Activated T-cell treated with anti-CD3 and anti-CD28 coated beads, Interleukin-2, amount 50 U/mL, for 4 hours (primary cell): ENCODE data around the gene HLCS. TPM values are rescaled to one million over a fixed set of nuclear protein-coding genes. Genes with fewer than 3 reads are reported as not detected.
A peak's percentile ranks its signal among the peaks of the same experiment; 100 is the strongest.

ENCODE experiments used
- ATAC-seq, 2 donors: fragments of 200-7000 bp; cut with Tn5 transposase; one replicate each; pipeline ENCODE4 v1.10.0; 2021
- DNase-seq: peaks from one replicate; pipeline ENCODE4 v3.0.0-alpha.2; 2020
- H3K27me3 Mint-ChIP-seq: one replicate; pipeline ENCODE4 v1.8.0; 2021; ENCODE audit warnings: low read depth, mixed read lengths
- H3K36me3 Mint-ChIP-seq: one replicate; pipeline ENCODE4 v1.8.0; 2022; ENCODE audit warnings: mixed read lengths; ENCODE audit not compliant: insufficient read depth
- H3K4me1 Mint-ChIP-seq: one replicate; pipeline ENCODE4 v1.8.0; 2021; ENCODE audit warnings: low read depth, mixed read lengths
- H3K4me3 Mint-ChIP-seq: one replicate; pipeline ENCODE4 v1.8.0; 2021; ENCODE audit warnings: mild to moderate bottlenecking, moderate library complexity, mixed read lengths
- H3K9me3 Mint-ChIP-seq: one replicate; pipeline ENCODE4 v1.8.0; 2021; ENCODE audit warnings: mixed read lengths
- total RNA-seq, 3 donors: library from RNA; stranded (reverse); gene quantifications; one replicate each; pipeline ENCODE4 v1.2.1, GENCODE V29; 2021

The HLCS gene
- total RNA-seq, 3 donors from 2014 or later: 7.1 to 8.6 (median 8.3) TPM

DNA sequence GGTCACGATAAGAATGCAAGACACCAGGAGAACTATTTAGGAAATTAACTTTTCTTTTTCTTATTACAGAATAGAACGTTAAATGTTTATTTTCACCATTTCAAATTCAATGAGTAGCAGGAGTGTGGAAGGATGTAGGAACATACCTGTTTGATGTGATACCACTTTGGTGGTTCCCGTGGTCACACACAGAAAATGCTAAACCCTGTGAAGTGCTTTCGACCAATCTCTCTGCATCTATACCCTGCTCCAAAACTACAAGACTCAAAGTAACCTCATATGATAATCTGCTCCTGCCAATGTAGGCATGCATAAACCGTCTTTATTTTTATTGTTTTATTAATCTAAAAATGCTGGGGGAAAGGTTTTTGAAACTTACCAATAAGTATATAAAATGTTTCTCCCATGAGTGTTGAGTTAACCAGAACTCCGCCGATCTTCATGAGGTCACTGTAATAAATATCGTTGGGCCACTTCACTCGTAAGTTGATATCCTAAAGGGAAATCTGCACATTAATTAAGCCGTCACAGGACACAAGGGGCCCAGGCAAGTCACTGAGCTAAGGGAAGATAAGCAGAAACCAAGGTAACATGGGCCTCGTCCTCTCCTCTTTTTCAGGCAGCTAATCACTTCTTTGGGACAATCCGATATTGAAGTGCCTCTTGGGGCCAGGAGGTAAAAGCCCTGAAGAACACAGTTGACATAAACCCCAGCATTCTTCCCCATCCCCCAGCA lies 207.0 kb downstream of the HLCS start:
- no peak for ATAC-seq
- Mint-ChIP-seq H3K36me3 (peaks cover 29% of the 10 kb centered on the region), H3K4me3 (no peak overlapping the region), H3K4me1 (no peaks in the 10 kb centered on the region), H3K27me3 (no peaks in the 10 kb centered on the region), H3K9me3 (no peaks in the 10 kb centered on the region)
- no peak for DNase-seq

DNA sequence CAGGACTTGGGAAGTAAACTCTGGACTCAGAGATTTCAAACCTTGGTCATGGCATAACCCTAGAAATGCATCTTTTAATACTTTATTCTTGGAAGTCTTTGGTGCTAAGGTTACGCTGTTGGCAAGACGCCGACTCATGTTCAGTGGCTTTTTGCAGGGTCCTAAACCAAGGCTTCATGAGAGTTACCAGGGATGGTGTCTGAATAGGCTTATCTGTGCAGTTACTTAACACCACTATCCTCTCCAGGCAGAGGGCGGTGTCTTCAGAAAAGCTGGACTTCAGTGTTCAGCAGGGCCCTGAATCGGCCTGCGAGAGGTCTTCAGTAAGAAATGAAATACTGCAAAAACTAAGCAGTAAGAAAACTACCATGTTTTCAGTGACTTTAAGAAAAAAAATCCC lies 209.3 kb downstream of the HLCS start:
- no peak for ATAC-seq
- Mint-ChIP-seq H3K27me3 (no peaks in the 10 kb centered on the region), H3K4me1 (no peaks in the 10 kb centered on the region), H3K4me3 (no peak overlapping the region), H3K9me3 (no peaks in the 10 kb centered on the region), H3K36me3 (peaks cover 39% of the 10 kb centered on the region)
- DNase-seq: no peak

DNA sequence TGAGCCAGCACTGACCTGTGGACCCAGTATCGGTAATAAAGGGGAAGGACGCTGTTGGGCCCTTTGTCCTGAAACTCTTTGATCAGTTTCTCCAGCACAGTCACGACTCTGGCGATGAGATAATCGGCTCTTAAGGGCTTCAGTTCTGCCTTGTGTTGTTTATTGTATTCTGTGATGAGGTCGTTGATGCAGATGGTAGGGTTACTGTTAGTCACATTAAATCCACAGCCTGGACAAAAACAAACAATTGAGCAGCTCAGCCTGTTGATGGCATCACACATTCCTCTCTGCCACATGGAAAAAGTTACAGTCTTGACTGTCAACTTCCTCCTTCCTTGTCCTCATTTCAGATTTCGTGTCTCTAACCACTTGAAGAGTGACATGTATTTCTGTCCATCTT lies 209.9 kb downstream of the HLCS start:
- Mint-ChIP-seq H3K36me3 (peaks cover 42% of the 10 kb centered on the region), H3K4me1 (no peaks in the 10 kb centered on the region), H3K4me3 (no peak overlapping the region), H3K9me3 (no peaks in the 10 kb centered on the region), H3K27me3 (no peaks in the 10 kb centered on the region)
- no peak for DNase-seq
- no peak for ATAC-seq

DNA sequence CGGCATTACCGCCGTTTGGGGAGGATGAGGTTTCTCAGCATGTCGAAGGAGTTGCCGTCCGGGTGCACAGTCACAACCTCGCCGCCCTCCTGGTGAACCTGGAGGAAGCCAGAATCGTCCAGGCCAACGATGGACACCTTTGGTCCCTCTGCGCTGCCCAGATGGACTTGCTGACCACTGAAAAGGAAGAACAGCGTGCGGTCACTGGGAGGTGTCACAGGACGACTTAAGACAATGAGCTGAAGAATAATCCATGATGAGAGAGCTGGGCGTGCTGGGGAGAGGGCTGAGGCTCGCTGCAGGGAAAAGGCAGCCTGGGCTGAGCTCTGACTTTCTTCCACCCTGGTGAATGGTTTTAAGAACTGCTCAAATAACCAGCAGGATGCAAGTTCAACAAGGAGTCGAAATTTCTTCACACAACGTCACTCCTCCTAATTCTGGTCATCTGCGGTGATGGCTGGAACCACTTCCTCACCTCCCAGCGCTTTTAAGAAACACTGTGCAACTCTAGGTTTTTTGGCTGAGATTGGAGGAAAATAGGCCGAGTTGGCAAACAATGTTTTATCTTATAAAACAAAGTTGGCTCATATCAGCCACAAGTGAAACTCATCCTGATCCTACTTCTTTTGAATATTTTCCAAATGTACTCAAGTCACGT lies 212.1 kb downstream of the HLCS start:
- peaks cover 52% of the 10 kb centered on the region for H3K36me3 Mint-ChIP-seq

DNA sequence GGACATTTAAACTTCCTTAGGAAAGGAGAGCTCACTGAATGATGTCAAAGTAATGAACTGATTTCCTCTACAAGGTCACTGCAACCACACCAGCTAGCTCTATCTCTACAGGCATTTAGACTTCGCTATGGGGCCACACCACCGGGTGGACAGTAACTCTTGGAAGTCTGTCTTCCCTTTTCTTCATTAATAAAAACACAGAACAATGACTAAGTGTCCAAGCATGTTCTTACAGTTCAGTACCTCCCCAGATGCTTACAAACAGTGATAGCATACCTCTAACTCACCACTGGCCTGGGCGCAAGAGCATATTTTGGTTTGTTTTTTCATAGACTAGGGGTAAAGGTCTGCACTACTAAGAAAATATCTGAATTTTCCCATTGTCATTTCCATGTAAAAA lies 212.9 kb downstream of the HLCS start:
- ATAC-seq (no peak), DNase-seq (no peak)
- no peak overlapping the region for H3K4me3 Mint-ChIP-seq
- H3K36me3 Mint-ChIP-seq: peaks cover 55% of the 10 kb centered on the region
- no peaks in the 10 kb centered on the region for H3K9me3 Mint-ChIP-seq
- peaks cover 14% of the 10 kb centered on the region for H3K27me3 Mint-ChIP-seq
- peaks cover 5% of the 10 kb centered on the region for H3K4me1 Mint-ChIP-seq

More for the DNA sequence above, 212.1 kb downstream of the HLCS start:
- no peaks in the 10 kb centered on the region for H3K4me1 Mint-ChIP-seq
- no peaks in the 10 kb centered on the region for H3K9me3 Mint-ChIP-seq
- H3K27me3 Mint-ChIP-seq: peaks cover 7% of the 10 kb centered on the region
- ATAC-seq (no peak), DNase-seq (no peak)
- H3K4me3 Mint-ChIP-seq: no peak overlapping the region

DNA sequence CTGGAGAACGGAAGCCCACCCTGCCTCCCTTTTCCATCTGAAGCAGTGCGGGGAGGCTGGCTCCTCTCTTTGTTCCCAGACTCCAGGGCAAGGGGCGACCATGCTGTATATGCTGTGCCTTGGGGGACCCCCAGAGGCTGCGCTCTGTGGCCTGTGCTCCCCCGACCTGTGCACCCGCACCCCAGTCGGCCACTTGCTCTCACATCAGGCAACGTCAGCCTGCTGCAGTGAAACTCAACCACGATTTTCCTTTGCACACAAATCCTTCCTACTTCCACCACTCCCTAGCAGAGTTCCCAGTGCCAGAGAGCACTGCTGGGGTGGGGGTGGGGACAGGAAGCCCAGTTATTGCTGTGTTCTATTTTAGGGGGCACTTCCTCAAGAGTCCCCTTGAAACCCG lies 215.1 kb downstream of the HLCS start:
- no peak for ATAC-seq
- peaks cover 28% of the 10 kb centered on the region for H3K27me3 Mint-ChIP-seq
- no peak overlapping the region for H3K4me3 Mint-ChIP-seq
- peaks cover 18% of the 10 kb centered on the region for H3K4me1 Mint-ChIP-seq
- no peaks in the 10 kb centered on the region for H3K9me3 Mint-ChIP-seq
- peaks cover 50% of the 10 kb centered on the region for H3K36me3 Mint-ChIP-seq
- no peak for DNase-seq

DNA sequence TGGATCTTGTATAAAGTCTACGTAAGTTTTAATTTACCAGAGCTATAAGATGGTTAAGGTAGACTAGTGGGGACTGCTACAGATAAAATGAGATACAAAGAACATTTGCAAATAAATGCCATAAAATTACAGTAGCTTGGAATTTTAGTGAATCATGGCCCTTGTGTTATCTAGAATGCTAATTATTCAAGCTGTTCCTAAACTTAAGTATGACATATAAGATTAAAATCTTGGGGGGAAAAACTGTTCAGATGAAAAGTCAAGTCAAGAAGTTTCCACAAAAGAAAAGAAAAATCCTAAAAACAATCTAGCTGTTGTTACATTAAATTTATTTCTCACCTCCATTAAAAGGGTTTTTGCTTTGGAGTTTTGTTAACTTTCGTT lies 215.9 kb downstream of the HLCS start:
- no peak overlapping the region for H3K4me3 Mint-ChIP-seq
- ATAC-seq (no peak), DNase-seq (no peak)
- H3K27me3 Mint-ChIP-seq: peaks cover 30% of the 10 kb centered on the region
- H3K9me3 Mint-ChIP-seq: no peaks in the 10 kb centered on the region
- peaks cover 18% of the 10 kb centered on the region for H3K4me1 Mint-ChIP-seq
- peaks cover 46% of the 10 kb centered on the region for H3K36me3 Mint-ChIP-seq

DNA sequence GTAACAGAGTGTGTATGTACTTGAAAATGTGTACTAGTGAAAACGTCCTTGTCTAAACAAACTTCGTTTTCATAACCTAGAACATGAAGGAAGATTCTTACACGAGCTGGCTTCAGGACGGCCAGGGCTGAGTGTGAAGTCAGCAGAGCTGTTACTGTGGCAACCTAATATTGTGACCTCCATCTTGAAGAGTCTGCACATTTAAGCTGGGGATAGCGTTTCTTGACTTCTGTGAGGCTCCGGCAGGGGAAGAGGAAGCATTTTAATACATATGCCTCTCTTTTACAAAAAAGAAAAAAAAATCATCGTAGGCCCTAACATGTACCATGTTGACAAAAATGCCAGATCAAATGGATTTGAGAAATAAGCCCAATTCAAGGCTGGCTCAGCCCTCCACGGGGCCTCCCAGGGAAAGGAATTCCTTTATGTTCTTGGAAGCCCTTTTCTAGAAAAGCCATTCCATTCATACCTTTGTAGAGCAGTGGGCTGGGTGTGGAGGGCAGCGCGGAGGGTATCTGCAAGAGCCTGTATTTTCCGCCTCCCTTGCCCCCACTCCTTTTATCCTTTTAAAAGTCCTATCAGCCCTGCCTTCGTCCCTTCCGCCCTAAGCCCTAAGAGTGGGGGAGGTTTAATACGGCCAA lies 216.4 kb downstream of the HLCS start:
- peaks cover 43% of the 10 kb centered on the region for H3K36me3 Mint-ChIP-seq
- ATAC-seq (no peak), DNase-seq (no peak)
- H3K9me3 Mint-ChIP-seq: no peaks in the 10 kb centered on the region
- H3K4me3 Mint-ChIP-seq: no peak overlapping the region
- H3K27me3 Mint-ChIP-seq: peaks cover 32% of the 10 kb centered on the region
- peaks cover 18% of the 10 kb centered on the region for H3K4me1 Mint-ChIP-seq

DNA sequence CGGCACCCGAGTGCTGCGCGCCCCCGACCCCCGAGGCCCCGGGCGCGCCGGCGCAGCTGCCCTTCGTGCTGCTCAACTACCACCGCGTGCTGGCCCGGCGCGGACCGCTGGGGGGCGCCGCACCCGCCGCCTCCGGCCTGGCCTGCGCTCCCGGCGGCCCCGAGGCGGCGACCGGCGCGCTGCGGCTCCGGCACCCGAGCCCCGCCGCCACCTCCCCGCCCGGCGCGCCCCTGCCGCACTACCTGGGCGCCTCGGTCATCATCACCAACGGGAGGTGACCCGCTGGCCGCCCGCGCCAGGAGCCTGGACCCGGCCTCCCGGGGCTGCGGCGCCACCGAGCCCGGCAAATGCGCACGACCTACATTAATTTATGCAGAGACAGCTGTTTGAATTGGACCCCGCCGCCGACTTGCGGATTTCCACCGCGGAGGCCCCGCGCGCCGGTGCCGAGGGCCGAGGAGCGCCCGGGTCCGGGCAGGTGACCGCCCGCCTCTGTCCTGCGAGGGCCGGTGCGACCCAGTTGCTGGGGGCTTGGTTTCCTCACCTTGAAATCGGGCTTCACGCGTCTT lies 218.6 kb downstream of the HLCS start:
- H3K27me3 Mint-ChIP-seq: peaks cover 44% of the 10 kb centered on the region
- peaks cover 18% of the 10 kb centered on the region for H3K4me1 Mint-ChIP-seq
- H3K36me3 Mint-ChIP-seq: peaks cover 25% of the 10 kb centered on the region

DNA sequence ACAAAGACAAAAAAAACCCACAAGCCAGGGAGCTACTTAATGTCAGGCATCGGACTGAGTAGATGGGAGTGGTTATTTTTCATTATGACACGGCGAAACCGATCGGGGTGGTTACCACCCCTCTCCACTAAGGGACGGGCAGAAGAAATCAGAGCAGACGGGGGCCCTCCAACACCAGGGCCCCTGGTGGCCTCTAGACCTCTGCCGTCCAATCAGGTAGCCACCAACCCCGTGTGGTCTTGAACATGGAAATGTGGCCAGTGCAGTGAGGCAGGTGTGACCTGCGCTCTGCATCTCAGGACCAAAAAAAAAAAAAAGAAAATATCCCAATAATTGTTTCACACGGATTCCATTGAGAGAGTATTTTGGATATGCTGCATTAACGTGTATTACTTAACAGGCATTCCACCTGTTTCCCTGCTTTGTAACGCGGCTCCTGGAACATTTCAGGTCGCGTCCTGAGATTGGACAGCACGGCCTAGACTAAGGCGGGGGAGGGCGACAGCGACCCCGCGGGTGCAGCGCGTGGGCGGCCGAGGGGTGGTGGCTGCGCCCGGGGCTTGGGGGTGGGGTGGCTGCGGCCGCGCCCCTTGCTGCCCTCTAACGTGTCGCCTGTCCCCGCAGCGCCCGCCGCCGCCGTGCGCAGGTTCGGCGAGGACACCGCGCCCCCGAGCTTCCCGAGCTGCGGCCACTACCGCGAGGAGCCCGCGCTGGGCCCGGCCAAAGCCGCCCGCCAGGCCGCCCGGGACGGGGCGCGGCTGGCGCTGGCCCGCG lies 219.2 kb downstream of the HLCS start:
- peaks cover 46% of the 10 kb centered on the region for H3K27me3 Mint-ChIP-seq
- no peak for DNase-seq
- H3K4me3 Mint-ChIP-seq: peak overlapping the region; percentile 45

More for the DNA sequence above, 218.6 kb downstream of the HLCS start:
- DNase-seq (no peak), ATAC-seq (peak; percentile 78 to 87)
- Mint-ChIP-seq H3K9me3 (no peaks in the 10 kb centered on the region), H3K4me3 (peak overlapping the region; percentile 51)

DNA sequence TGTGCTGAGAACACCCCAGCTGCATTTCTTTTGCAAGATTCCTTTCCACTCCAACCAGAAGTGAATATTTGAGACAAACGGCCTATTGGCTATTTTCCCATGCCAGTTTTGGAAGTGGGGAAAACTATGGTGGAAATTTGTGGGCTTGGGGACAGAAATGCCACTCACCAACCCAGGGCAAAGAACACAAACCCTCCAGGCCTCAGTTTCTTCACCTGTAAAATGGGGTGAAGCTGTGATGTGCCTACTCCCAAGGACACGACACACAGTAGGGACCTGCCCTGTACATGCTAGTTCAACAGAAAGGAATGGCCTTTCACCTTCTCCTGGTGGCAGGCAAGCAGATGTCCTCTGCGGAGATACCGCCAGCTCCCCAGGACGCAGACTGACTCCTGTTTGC lies 221.0 kb downstream of the HLCS start:
- Mint-ChIP-seq H3K9me3 (no peaks in the 10 kb centered on the region), H3K36me3 (peaks cover 13% of the 10 kb centered on the region), H3K27me3 (peaks cover 46% of the 10 kb centered on the region), H3K4me3 (no peak overlapping the region), H3K4me1 (peaks cover 18% of the 10 kb centered on the region)
- DNase-seq (no peak), ATAC-seq (no peak)

More for the DNA sequence above, 219.2 kb downstream of the HLCS start:
- Mint-ChIP-seq H3K36me3 (peaks cover 21% of the 10 kb centered on the region), H3K9me3 (no peaks in the 10 kb centered on the region), H3K4me1 (peaks cover 18% of the 10 kb centered on the region)
- ATAC-seq: peak; percentile 31 to 35

DNA sequence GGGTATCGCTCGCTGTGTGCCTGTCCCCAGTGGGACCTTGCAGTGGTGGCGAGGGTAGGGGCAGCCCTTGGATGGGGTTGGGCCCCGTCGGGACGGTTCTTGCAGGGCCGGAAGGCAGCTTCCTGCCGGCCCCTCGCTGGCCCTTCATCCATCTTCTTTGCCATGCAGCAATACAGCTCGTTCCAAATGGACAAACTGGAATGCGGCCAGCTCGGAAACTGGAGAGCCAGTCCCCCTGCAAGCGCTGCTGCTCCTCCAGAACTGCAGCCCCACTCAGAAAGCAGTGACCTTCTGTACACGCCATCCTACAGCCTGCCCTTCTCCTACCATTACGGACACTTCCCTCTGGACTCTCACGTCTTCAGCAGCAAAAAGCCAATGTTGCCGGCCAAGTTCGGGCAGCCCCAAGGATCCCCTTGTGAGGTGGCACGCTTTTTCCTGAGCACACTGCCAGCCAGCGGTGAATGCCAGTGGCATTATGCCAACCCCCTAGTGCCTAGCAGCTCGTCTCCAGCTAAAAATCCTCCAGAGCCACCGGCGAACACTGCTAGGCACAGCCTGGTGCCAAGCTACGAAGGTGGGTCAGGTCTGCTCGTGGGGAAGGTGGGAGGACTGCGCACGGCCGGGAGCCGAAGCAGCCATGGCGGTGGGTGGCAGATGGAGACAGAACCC lies 221.8 kb downstream of the HLCS start:
- no peak overlapping the region for H3K4me3 Mint-ChIP-seq
- H3K27me3 Mint-ChIP-seq: peaks cover 42% of the 10 kb centered on the region
- no peaks in the 10 kb centered on the region for H3K9me3 Mint-ChIP-seq
- ATAC-seq: no peak
- H3K36me3 Mint-ChIP-seq: peaks cover 5% of the 10 kb centered on the region
- DNase-seq: no peak
- peaks cover 18% of the 10 kb centered on the region for H3K4me1 Mint-ChIP-seq

DNA sequence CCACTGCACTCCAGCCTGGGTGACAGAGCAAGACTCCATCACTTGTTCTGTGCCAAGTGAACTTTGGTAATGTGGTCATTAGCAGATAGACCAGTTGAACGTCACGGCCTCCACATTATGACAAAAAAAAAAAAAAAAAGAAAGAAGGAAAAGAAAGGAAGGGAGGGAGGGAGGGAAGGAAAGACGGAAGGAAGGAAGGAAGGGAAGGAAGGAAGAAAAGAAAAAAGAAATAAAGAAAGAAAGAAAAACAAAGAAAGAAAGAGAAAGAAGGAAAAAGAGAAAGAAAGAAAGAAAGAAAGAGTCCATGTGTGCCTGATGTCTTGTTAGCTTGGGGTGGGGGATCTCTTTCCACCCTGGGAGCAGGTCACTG lies 222.3 kb downstream of the HLCS start:
- H3K9me3 Mint-ChIP-seq: no peaks in the 10 kb centered on the region
- peaks cover 17% of the 10 kb centered on the region for H3K4me1 Mint-ChIP-seq
- no peak overlapping the region for H3K4me3 Mint-ChIP-seq
- DNase-seq: no peak
- H3K27me3 Mint-ChIP-seq: peaks cover 37% of the 10 kb centered on the region
- peaks cover 1% of the 10 kb centered on the region for H3K36me3 Mint-ChIP-seq
- ATAC-seq: no peak
